Gastroesophageal sphincter (tissue), 3 donors: Measurements from ENCODE around the gene SULT1C3.

Source experiments
- CTCF ChIP-seq, 4 experiments: fragments of 200-600 bp in 2 of 4; fragments of 450-650 bp in 2 of 4; sonication (generic) in 1 of 4; IDR thresholded peaks; one replicate each; pipeline ENCODE4 v1.5.1; 2017 to 2019; ENCODE audit warnings: antibody characterized with exemption in 4 of 4, mild to moderate bottlenecking in 2 of 4, moderate library complexity in 2 of 4
- EP300 ChIP-seq: sonication (generic); formaldehyde crosslinking; IDR thresholded peaks from one replicate; pipeline ENCODE4 v1.6.1; 2017; ENCODE audit warnings: antibody characterized with exemption, mild to moderate bottlenecking
- POLR2A ChIP-seq, 2 donors: fragments of 450-650 bp; IDR thresholded peaks; one replicate each; pipeline ENCODE4 v1.6.1; 2017; ENCODE audit warnings: antibody characterized with exemption in 2 of 2, mild to moderate bottlenecking in 2 of 2, moderate library complexity in 1 of 2
- POLR2AphosphoS5 ChIP-seq: sonication (generic); formaldehyde crosslinking; IDR thresholded peaks from one replicate; pipeline ENCODE4 v1.6.1; 2017; ENCODE audit warnings: antibody characterized with exemption

- no peak for TF ChIP-seq POLR2A (IDR thresholded peaks at IDR 0.05)
- TF ChIP-seq CTCF (IDR thresholded peaks at IDR 0.05): no peak
- no peak for TF ChIP-seq EP300
- TF ChIP-seq POLR2AphosphoS5: no peak
These were observed at the start of gene SULT1C3 for GRCh38 chr2:108239786-108240185.
